Mononuclear cell (primary cell): ENCODE results near the gene FARS2. TPM values are rescaled to one million over a fixed set of nuclear protein-coding genes. Genes with fewer than 3 reads are reported as not detected.
"Not testable (repeated sequence)": the region's sequence is repeated elsewhere in the genome, so short reads cannot be mapped to it uniquely, and the experiment has no call there.

Source experiments
- H3K27me3 ChIP-seq: 2 replicates; pipeline ENCODE4 v1.6.0; 2011; ENCODE audit warnings: low read length, control low read depth; ENCODE audit not compliant: insufficient read depth
- H3K4me1 ChIP-seq: 2 replicates; pipeline ENCODE4 v1.5.1; 2011; ENCODE audit warnings: mild to moderate bottlenecking, low read length, control low read depth; ENCODE audit not compliant: insufficient read depth
- H3K4me3 ChIP-seq: 2 replicates; pipeline ENCODE4 v1.5.1; 2011; ENCODE audit warnings: mild to moderate bottlenecking, low read length, moderate library complexity
- H3K9me3 ChIP-seq: 2 replicates; pipeline ENCODE4 v1.5.1; 2011; ENCODE audit warnings: low read depth, mild to moderate bottlenecking, control low read depth, low read length
- total RNA-seq: library from RNA; depleted of rRNA; stranded (reverse); fragments of >200 nt; gene quantifications from one replicate; pipeline ENCODE4 v1.2.3, GENCODE V29; 2012

FARS2 gene
- total RNA-seq, 1 donor = 13.5 TPM

DNA sequence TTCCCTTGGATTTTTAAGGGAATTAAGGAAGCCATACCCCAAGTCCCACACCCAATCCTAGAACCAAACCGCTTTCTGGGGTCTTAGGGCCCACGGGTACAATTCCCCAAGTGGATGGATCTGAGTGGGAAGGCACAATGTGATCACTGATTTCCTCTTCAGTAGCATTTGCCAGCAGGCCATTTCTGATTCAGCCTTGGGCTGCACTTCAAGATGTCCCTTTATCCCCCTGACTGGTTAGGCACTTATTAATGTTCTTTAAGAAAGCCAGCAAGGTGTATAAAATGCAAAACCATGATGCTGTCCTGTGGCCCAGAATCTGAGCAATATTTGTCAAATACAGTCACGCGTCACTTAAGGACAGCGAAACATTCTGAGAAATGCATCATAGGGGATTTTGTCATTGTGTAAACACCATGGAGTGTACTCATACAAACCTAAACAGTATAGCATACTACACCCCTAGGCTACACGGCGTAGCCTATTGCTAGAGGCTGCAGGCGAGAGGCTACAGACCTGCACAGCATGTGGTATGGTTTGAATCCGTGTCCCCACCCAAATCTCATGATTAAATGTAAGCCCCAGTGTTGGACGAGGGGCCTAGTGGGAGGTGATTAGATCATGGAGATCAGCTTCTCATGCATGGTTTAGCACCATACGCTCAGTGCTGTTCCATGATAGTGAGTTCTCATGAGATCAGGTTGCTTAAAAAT is 511.3 kb downstream of the FARS2 start:
- no peak overlapping the region for H3K4me3 ChIP-seq
- no peaks in the 10 kb centered on the region for H3K4me1 ChIP-seq
- no peaks in the 10 kb centered on the region for H3K27me3 ChIP-seq
- no peaks in the 10 kb centered on the region for H3K9me3 ChIP-seq

GRCh38 chr6:5776104-5776503 is 514.8 kb downstream of the FARS2 start:
- H3K4me3 ChIP-seq = no peak overlapping the region
- no peaks in the 10 kb centered on the region for H3K4me1 ChIP-seq
- no peaks in the 10 kb centered on the region for H3K27me3 ChIP-seq

DNA sequence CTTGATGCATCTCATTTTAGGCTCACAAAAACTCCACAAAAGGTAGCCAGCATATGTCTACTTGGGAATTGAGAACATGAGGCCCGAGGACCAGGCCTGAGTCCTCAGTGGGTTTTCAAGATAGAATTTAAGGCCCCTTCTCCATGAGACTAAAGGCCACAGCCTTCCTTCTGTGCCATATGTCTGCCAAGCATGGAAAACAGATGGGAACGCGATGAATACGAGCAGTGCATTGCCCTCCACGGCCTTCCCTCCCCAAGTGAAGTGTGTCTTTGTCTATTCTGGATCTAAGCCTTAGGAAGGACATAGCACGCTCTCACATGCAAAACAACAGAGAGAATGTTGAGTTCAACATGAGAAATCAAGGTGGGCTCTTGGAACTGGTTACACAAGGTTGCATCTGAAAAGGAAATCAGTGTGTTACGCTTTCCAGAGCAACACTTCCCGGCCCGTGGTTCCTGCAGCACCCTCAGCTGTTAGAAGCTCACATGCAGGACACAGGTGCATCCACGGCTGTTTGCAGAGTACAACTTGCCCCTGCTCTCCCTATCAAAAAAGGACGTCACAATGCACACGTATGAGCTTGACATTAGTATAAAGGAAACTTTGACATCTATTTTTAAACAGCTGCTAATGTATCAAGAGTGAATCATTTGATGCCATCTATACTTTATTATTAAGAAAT is 515.5 kb downstream of the FARS2 start:
- H3K4me3 ChIP-seq = no peak overlapping the region
- no peaks in the 10 kb centered on the region for H3K9me3 ChIP-seq
- H3K27me3 ChIP-seq = no peaks in the 10 kb centered on the region
- H3K4me1 ChIP-seq = no peaks in the 10 kb centered on the region

More at GRCh38 chr6:5776104-5776503, 514.8 kb downstream of the FARS2 start:
- no peaks in the 10 kb centered on the region for H3K9me3 ChIP-seq

DNA sequence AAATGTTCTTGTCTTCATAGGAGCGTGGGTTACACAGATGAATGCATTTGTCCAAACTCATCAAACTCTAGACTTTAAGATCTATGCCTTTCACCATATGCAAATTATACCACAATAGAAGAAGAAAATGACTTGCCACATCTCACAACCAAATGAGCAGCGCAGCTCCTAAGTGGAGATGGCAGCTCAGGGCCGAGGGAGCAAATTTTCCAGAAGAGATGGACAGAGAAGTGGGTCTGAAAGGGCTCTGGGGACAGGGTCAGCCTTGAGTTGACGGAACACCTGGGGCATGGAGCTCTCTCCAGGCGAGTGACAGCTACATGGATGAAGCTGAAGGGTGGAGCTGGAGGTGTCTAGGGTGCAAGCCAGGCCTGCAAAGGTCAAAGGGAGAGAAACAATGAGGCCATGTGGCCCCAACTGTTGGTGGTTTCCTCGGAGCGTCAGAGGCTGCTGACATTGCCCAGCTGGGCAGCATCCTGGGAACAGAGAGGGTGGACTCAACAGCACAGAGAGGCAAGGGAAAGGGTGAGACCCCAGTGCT is 517.1 kb downstream of the FARS2 start:
- H3K4me1 ChIP-seq = peaks cover 7% of the 10 kb centered on the region
- no peak overlapping the region for H3K4me3 ChIP-seq
- H3K27me3 ChIP-seq = no peaks in the 10 kb centered on the region
- no peaks in the 10 kb centered on the region for H3K9me3 ChIP-seq

GRCh38 chr6:5778906-5779305 is 517.6 kb downstream of the FARS2 start:
- Histone ChIP-seq H3K9me3 (no peaks in the 10 kb centered on the region), H3K27me3 (no peaks in the 10 kb centered on the region), H3K4me1 (peaks cover 7% of the 10 kb centered on the region), H3K4me3 (no peak overlapping the region)

DNA sequence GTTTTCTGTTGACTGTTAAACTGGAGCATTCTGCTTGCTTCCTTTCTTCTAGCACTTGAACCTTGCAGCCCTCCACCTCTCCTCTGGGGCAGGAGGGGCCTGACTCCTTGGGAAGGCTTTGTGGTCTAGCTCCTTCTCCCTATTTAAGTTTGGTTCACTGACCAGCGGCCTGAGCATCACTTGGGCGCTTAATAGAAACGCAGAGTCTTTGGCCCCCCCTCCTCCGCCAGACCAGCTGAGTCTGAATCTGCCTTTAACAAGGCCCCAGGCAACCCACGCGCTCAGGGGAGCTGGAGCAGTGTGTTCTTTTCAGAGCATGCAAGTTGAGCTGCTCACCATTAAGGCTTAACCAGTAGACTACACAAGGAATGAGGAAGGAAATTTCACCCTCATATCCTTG is 519.7 kb downstream of the FARS2 start:
- no peaks in the 10 kb centered on the region for H3K27me3 ChIP-seq
- peaks cover 7% of the 10 kb centered on the region for H3K4me1 ChIP-seq
- no peak overlapping the region for H3K4me3 ChIP-seq
- no peaks in the 10 kb centered on the region for H3K9me3 ChIP-seq

DNA sequence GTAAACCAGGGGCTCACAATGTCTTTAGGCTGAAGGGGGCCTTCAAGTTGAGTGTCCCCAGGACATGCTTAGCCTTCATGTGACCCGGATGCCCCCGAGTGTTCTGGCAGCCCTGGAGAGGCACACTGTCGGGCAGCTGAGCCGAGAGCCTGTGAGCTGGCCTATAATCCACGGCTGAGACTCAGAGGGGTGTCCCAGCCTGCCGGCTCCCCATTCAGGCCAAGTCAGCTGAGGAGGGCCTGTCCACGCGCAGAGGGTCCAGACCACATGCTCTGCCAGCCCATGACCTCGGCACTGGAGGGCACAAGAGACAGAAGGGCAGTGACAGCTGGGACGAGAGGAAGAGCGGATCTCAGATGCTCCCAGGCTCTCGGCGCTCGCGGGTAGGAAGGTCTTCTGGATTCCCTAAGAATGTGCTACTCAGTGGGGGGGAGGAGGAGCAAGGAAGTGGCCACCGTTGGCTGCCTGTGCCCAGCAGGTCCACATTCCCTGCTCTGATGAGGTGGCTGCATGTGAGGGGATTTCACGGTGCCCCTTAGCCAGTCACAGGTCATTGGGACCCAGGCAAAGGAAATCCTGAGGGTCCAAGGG is 520.7 kb downstream of the FARS2 start:
- Histone ChIP-seq H3K27me3 (no peaks in the 10 kb centered on the region), H3K4me3 (no peak overlapping the region), H3K9me3 (no peaks in the 10 kb centered on the region), H3K4me1 (peaks cover 8% of the 10 kb centered on the region)

GRCh38 chr6:5782783-5783547 is 521.7 kb downstream of the FARS2 start:
- H3K27me3 ChIP-seq = no peaks in the 10 kb centered on the region
- no peak overlapping the region for H3K4me3 ChIP-seq
- H3K4me1 ChIP-seq = peaks cover 12% of the 10 kb centered on the region
- no peaks in the 10 kb centered on the region for H3K9me3 ChIP-seq

GRCh38 chr6:5783584-5784089 is 522.3 kb downstream of the FARS2 start:
- Histone ChIP-seq H3K27me3 (no peaks in the 10 kb centered on the region), H3K4me3 (no peak overlapping the region), H3K9me3 (no peaks in the 10 kb centered on the region), H3K4me1 (peaks cover 12% of the 10 kb centered on the region)

DNA sequence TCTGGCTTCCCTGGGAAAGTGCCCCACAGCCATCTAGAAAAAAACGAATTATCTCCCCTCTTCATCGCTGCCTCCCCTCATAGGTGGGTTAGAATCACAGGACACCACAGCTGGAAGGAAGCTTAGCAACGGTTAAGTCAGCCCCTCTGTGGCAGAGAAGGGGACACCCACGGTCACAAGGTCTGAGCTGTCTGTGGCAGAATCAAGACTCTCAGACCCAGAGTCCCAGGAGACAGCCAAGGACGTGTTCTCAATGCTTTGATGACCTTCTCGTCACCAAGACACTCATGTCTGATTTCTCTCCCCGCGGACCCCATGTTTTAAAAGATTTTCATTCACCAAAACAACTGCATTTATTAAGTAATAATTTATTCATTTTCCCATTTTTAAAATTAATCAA is 523.9 kb downstream of the FARS2 start:
- Histone ChIP-seq H3K27me3 (no peaks in the 10 kb centered on the region), H3K9me3 (no peaks in the 10 kb centered on the region), H3K4me1 (peaks cover 12% of the 10 kb centered on the region), H3K4me3 (no peak overlapping the region)

DNA sequence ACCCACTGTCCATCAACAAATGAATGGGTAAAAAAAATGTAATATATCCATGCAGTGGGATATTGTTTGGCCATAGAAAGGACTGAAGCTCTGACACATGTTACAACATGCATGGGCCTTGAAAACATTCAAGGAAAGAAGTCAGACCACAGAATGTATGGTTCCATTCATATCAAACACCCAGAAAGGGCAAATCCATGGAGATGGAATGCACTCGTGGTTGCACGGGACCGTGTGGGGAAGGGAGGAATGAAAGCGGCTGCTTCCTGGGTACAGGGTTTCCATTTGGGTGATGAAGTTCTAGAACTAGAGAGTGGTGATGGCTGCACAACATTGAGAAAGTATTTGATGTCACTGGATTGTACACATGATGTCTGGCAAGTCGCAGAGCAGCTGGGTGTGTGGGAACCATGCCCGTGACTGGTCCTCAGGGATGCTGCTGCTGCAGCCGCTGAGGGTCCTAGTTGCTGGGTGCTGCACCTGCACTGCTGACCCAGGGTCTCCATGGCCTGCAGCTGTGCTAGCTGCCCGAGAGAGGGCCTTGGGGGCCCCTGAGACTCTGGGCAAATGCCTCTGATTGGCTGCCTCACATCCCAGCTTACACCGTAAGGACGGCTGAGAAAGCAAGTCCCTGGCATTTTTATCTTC is 525.1 kb downstream of the FARS2 start:
- H3K9me3 ChIP-seq = no peaks in the 10 kb centered on the region
- H3K4me3 ChIP-seq = no peak overlapping the region
- H3K27me3 ChIP-seq = no peaks in the 10 kb centered on the region
- peaks cover 12% of the 10 kb centered on the region for H3K4me1 ChIP-seq

DNA sequence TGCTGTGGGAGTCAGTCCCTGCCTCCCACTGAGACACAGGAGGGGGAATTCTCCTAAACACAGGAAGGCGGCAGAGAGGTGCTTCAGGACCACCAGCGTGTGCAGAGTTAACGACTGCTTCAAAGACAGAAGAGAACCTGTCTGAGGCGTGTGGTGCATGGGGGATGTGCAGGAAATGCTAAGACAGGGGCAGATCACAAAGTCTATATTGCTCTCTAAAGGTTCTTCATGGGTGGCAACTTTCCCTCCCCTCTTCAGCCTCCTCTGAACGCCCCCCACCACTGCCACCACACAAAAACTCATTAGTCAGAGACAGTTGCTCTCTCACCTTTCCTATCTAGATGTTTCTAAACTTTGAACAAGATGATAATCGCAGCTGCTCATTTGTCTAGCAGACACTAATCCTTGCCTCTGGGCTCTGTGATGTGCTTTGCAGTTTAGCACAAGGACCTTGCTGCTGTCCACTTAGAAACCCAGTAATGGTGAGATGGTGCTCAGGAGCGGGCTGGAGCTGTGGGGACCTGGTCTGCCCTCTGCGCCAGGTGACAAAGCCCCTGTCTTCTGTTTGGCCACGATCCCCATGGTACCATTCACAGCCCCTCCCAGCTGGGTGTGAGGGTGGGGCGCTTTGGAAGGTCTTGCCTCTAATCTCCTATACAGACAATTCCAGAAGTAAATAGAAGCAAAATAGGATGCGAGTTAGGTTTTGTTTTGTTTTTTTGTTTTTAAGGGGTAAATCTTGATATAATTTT is 525.8 kb downstream of the FARS2 start:
- Histone ChIP-seq H3K9me3 (no peaks in the 10 kb centered on the region), H3K27me3 (no peaks in the 10 kb centered on the region), H3K4me3 (no peak overlapping the region), H3K4me1 (peaks cover 12% of the 10 kb centered on the region)

DNA sequence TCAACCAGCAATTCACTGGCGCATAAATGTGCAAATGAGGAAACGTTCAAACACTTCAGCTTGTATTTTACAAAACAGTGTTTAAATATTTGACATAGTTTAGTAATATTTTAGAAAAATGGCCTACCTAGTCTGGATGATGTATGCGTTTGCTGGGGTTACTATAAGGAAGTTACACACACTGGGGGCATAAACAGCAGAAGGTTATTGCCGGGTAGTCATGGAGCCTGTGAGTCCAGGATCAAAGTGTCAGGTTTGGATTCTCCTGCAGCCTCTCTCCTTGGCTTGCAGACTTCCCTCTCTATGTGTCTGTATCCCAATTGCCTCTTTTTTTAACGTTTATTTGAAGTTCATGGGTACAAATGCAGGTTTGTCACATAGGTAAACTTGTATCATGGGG is 528.1 kb downstream of the FARS2 start:
- H3K4me3 ChIP-seq, H3K4me1 ChIP-seq, H3K27me3 ChIP-seq, H3K9me3 ChIP-seq: not testable (repeated sequence)

- H3K4me3 ChIP-seq, H3K27me3 ChIP-seq, H3K9me3 ChIP-seq, H3K4me1 ChIP-seq: not testable (repeated sequence)
These were observed 535.2 kb downstream of the FARS2 start for GRCh38 chr6:5796555-5796954.
